Measurements from ENCODE around the gene ITPRIP. TPM values are rescaled to one million over a fixed set of nuclear protein-coding genes. Genes with fewer than 3 reads are reported as not detected.

ITPRIP gene
- total and polyA plus RNA-seq, 8 donors = 1.8 to 7.1 (median 2.6) TPM

GRCh38 chr10:104297697-104298660 lies 40.3 kb downstream of the ITPRIP start:
- ATAC-seq = no peak
- intact Hi-C loops (cut with DNase I) = no loop called here
- DNase-seq = peak in 2 of 6 donors; percentile 44 to 70
- Histone ChIP-seq H3K9me3 (no peaks in the 10 kb centered on the region), H3K36me3 (no peaks in the 10 kb centered on the region), H3K4me1 (peaks cover 0 to 7% (median 0%) of the 10 kb centered on the region in 3 donors), H3K27me3 (no peaks in the 10 kb centered on the region), H3K4me3 (no peak overlapping the region), H3K27ac (no peak overlapping the region)
- no peak for FAIRE-seq
- WGBS, 2 donors = 70 to 73% methylated on average over 17 of the region's 17 CpGs
- TF ChIP-seq, protein P1, sequence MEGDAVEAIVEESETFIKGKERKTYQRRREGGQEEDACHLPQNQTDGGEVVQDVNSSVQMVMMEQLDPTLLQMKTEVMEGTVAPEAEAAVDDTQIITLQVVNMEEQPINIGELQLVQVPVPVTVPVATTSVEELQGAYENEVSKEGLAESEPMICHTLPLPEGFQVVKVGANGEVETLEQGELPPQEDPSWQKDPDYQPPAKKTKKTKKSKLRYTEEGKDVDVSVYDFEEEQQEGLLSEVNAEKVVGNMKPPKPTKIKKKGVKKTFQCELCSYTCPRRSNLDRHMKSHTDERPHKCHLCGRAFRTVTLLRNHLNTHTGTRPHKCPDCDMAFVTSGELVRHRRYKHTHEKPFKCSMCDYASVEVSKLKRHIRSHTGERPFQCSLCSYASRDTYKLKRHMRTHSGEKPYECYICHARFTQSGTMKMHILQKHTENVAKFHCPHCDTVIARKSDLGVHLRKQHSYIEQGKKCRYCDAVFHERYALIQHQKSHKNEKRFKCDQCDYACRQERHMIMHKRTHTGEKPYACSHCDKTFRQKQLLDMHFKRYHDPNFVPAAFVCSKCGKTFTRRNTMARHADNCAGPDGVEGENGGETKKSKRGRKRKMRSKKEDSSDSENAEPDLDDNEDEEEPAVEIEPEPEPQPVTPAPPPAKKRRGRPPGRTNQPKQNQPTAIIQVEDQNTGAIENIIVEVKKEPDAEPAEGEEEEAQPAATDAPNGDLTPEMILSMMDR (IDR thresholded peaks at IDR 0.05) = peak in 1 of 4 donors; percentile 23

DNA sequence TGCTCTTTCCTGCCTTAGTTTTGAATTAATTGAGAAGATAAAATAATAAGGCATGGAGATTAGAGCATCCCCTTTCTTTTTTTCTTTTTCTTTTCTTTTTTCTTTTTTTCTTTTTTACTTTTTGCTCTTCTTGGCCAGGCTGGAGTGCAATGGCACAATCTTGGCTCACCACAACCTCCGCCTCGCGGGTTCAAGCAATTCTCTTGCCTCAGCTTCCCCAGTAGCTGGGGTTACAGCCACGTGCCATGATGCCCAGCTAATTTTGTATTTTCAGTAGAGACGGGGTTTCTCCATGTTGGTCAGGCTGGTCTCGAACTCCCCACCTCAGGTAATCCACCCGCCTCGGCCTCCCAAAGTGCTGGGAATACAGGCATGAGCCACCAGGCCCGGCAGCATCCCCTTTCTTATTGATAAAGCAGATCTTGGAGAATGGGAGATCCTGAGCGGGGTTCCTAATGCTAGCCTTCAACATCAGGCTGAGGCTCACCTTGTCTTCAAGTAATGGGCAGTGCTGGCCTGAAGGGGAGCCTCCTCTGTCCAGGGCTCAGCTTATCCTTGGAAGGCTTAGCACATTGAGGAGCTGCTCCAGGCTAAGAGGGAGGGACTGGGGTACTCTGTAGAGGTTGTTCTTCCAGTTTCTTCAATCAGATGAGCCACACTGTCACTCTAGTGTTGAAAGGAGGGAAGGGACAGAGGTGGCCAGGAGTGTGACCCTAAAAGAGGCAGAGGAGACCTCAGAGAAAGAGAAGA lies 41.4 kb downstream of the ITPRIP start:
- no peaks in the 10 kb centered on the region for H3K36me3 ChIP-seq
- TF ChIP-seq, protein P1 (IDR thresholded peaks at IDR 0.05) = no peak
- H3K27me3 ChIP-seq = no peaks in the 10 kb centered on the region
- intact Hi-C loops (cut with DNase I) = no loop called here
- H3K4me1 ChIP-seq = peaks cover 0 to 7% (median 0%) of the 10 kb centered on the region in 3 donors
- DNase-seq (no peak), ATAC-seq (no peak), FAIRE-seq (no peak)
- H3K9me3 ChIP-seq = no peaks in the 10 kb centered on the region
- no peak overlapping the region for H3K4me3 ChIP-seq
- 93 to 94% methylated on average over 10 of the region's 10 CpGs for WGBS, 2 donors
- H3K27ac ChIP-seq = no peak overlapping the region

GRCh38 chr10:104293781-104294321 lies 44.4 kb downstream of the ITPRIP start:
- intact Hi-C loops (cut with DNase I) = no loop called here
- 89 to 90% methylated on average over 5 of the region's 5 CpGs for WGBS, 2 donors
- no peak for ATAC-seq
- Histone ChIP-seq H3K4me3 (no peak overlapping the region), H3K4me1 (no peaks in the 10 kb centered on the region), H3K27me3 (no peaks in the 10 kb centered on the region), H3K9me3 (no peaks in the 10 kb centered on the region), H3K36me3 (no peaks in the 10 kb centered on the region), H3K27ac (no peak overlapping the region)
- no peak for FAIRE-seq
- no peak for DNase-seq
- TF ChIP-seq, protein P1 (IDR thresholded peaks at IDR 0.05) = no peak

GRCh38 chr10:104293011-104293410 lies 45.3 kb downstream of the ITPRIP start:
- DNase-seq (no peak), ATAC-seq (no peak), FAIRE-seq (no peak)
- Histone ChIP-seq H3K27me3 (no peaks in the 10 kb centered on the region), H3K4me3 (no peak overlapping the region), H3K9me3 (no peaks in the 10 kb centered on the region), H3K36me3 (no peaks in the 10 kb centered on the region), H3K27ac (no peak overlapping the region), H3K4me1 (no peaks in the 10 kb centered on the region)
- 75 to 76% methylated on average over 2 of the region's 2 CpGs for WGBS, 2 donors
- intact Hi-C loops (cut with DNase I) = no loop called here
- TF ChIP-seq, protein P1 (IDR thresholded peaks at IDR 0.05) = no peak
